Measurements from ENCODE around the gene STEAP1. TPM values are rescaled to one million over a fixed set of nuclear protein-coding genes. Genes with fewer than 3 reads are reported as not detected.

STEAP1 gene
- total and polyA plus RNA-seq, 9 of the 15 experiments (the other 6 are each of a cell fraction or from before 2014, with no cell fraction given) = 2.7 to 6.8 (median 5.1) TPM

DNA sequence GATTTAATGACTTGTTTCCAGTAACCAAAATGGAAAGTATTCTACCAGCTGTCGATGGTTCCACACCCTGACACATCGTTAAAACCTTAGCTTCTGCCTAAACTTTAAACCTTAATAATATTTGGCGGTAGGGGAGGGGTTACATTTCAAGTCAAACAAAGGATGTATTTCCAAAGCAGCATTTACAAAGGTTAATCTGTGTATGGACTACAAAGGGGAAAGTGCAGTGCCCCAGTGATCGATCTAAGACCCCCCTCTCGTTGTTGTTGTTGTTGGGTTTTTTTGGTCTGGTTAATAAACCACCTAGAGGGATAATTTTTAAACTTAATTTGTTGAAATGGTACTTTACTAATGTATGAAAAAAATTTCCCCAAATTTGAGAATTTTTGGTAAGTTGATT is 56.2 kb downstream of the STEAP1 start:
- Histone ChIP-seq H3K36me3 (ENCODE audit: control insufficient read depth, insufficient read depth, low read length) (no peaks in the 10 kb centered on the region), H2AFZ (ENCODE audit: low read depth, low read length) (no peak overlapping the region), H4K20me1 (replicated peaks; ENCODE audit: control insufficient read depth, insufficient read depth, low read length) (no peaks in the 10 kb centered on the region), H3K4me3 (no peak overlapping the region), H3K9me1 (ENCODE audit: control insufficient read depth, insufficient read depth, low read length) (no peaks in the 10 kb centered on the region), H3K27ac (ENCODE audit: extremely low read depth, low read depth, low read length) (no peak overlapping the region), H3K9me3 (replicated peaks; ENCODE audit: control insufficient read depth, insufficient read depth, low read depth, low read length) (no peaks in the 10 kb centered on the region), H3K79me2 (ENCODE audit: control insufficient read depth, insufficient read depth, low read length) (no peaks in the 10 kb centered on the region), H3K9ac (ENCODE audit: insufficient read depth in 1 of 2, low read depth in 2 of 2, low read length in 2 of 2) (no peak overlapping the region), H3K4me2 (ENCODE audit: insufficient read depth, low read length) (no peak overlapping the region), H3K27me3 (ENCODE audit: control insufficient read depth in 2 of 2, insufficient read depth in 2 of 2, low read length in 2 of 2) (peaks cover 15% of the 10 kb centered on the region in 2 experiments; a peak in 4 of 5 replicates), H3K4me1 (replicated peaks in 1 of 2; ENCODE audit: control insufficient read depth in 2 of 2, insufficient read depth in 2 of 2, low read length in 2 of 2) (peaks cover 0 to 10% of the 10 kb centered on the region in 2 experiments; a peak in 2 of 5 replicates)
- ChIA-PET POLR2A (no interaction called here), CTCF (ENCODE audit: low intra/inter-chr PET ratio) (no interaction called here)
- FAIRE-seq = no peak
- WGBS (ENCODE audit: insufficient coverage, low coverage, missing lambda C conversion rate) = 2% methylated on average over 5 of the region's 5 CpGs
- TF ChIP-seq BRD9 (IDR thresholded peaks at IDR 0.05; ENCODE audit: low read depth, partially characterized antibody) (no peak), BCOR (IDR thresholded peaks at IDR 0.05) (no peak), ZNF41 (CRISPR knock-in tag; conservative IDR thresholded peaks at IDR 0.05) (no peak), ILF3 (IDR thresholded peaks at IDR 0.05; ENCODE audit: borderline replicate concordance) (no peak), KAT8 (IDR thresholded peaks at IDR 0.05; ENCODE audit: low read depth) (no peak), RBM15 (IDR thresholded peaks at IDR 0.05; ENCODE audit: insufficient read depth, low read length) (no peak), TCF7L2 (IDR thresholded peaks at IDR 0.05; ENCODE audit: low read depth, low read length) (no peak), HDAC1 (IDR thresholded peaks at IDR 0.05) (no peak), ZNF124 (CRISPR knock-in tag; IDR thresholded peaks at IDR 0.05) (no peak), MTF1 (CRISPR knock-in tag; IDR thresholded peaks at IDR 0.05; ENCODE audit: borderline replicate concordance) (no peak), HLTF (IDR thresholded peaks at IDR 0.05) (no peak), KAT7 (CRISPR knock-in tag; IDR thresholded peaks at IDR 0.05; ENCODE audit: borderline replicate concordance) (no peak)
- TF ChIP-seq, protein P1, sequence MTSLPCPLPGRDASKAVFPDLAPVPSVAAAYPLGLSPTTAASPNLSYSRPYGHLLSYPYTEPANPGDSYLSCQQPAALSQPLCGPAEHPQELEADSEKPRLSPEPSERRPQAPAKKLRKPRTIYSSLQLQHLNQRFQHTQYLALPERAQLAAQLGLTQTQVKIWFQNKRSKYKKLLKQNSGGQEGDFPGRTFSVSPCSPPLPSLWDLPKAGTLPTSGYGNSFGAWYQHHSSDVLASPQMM (CRISPR knock-in tag; IDR thresholded peaks at IDR 0.05) = no peak
- ATAC-seq = no peak
- intact Hi-C loops (cut with micrococcal nuclease) (no loop called here), in situ Hi-C loops (cut with MboI) (no loop called here)
- no TSS peak for BruUV-seq (replicated peaks)
- no peak for DNase-seq (ENCODE audit: extremely low read depth in 1 of 4, low spot score in 3 of 4)
